Stimulated activated CD8-positive, alpha-beta memory T cell treated with anti-CD3 and anti-CD28 coated beads, Interleukin-2, amount 100 ng/mL, for 1 hour (primary cell): Measurements from ENCODE around the gene PGR.

Source experiments
- DNase-seq, 2 donors: peaks; one replicate each; pipeline ENCODE4 v3.0.0-alpha.2; 2020; ENCODE audit warnings: low read depth in 2 of 2

The PGR gene

GRCh38 chr11:101129203-101129943 lies at the start of gene PGR:
Gene PGR (minus strand): TSS chr11:101129813. CDS start chr11:101129070, 743 bp downstream.
- DNase-seq = no peak

- DNase-seq = no peak
Measured at GRCh38 chr11:101176381-101176780, 46.8 kb upstream of the PGR start.

GRCh38 chr11:101169944-101170343 lies 40.3 kb upstream of the PGR start:
- no peak for DNase-seq

- DNase-seq = no peak
Measured at GRCh38 chr11:101166038-101166437, 36.4 kb upstream of the PGR start.

GRCh38 chr11:101158119-101158518 lies 28.5 kb upstream of the PGR start:
- DNase-seq = no peak

- no peak for DNase-seq
Measured at GRCh38 chr11:101138245-101138930, 8.8 kb upstream of the PGR start.

GRCh38 chr11:101133190-101133589 lies 3.6 kb upstream of the PGR start:
- DNase-seq = no peak

GRCh38 chr11:101128571-101129202 lies 926 bp downstream of the PGR start:
- DNase-seq = no peak

- DNase-seq = no peak
Measured at GRCh38 chr11:101127699-101128570, 1.7 kb downstream of the PGR start.

GRCh38 chr11:101127197-101127698 lies 2.4 kb downstream of the PGR start:
- no peak for DNase-seq

GRCh38 chr11:101126551-101127196 lies 2.9 kb downstream of the PGR start:
- no peak for DNase-seq

GRCh38 chr11:101115671-101116160 lies 13.9 kb downstream of the PGR start:
- no peak for DNase-seq

GRCh38 chr11:101113540-101113939 lies 16.1 kb downstream of the PGR start:
- DNase-seq = no peak

GRCh38 chr11:101104716-101105115 lies 24.9 kb downstream of the PGR start:
- DNase-seq = no peak

GRCh38 chr11:101103433-101103832 lies 26.2 kb downstream of the PGR start:
- no peak for DNase-seq

- no peak for DNase-seq
Measured at GRCh38 chr11:101100601-101101000, 29.0 kb downstream of the PGR start.

GRCh38 chr11:101096036-101096704 lies 33.4 kb downstream of the PGR start:
- no peak for DNase-seq

GRCh38 chr11:101091781-101092180 lies 37.8 kb downstream of the PGR start:
- no peak for DNase-seq

GRCh38 chr11:101090679-101091270 lies 38.8 kb downstream of the PGR start:
- DNase-seq = no peak

GRCh38 chr11:101083335-101083734 lies 46.3 kb downstream of the PGR start:
- no peak for DNase-seq
